Stimulated activated CD8-positive, alpha-beta memory T cell treated with anti-CD3 and anti-CD28 coated beads, Interleukin-4, amount 100 ng/mL, for 1 hour (primary cell): Measurements from ENCODE around the gene ZNF576.
"Not testable (repeated sequence)": the region's sequence is repeated elsewhere in the genome, so short reads cannot be mapped to it uniquely, and the experiment has no call there.

Source experiments
- DNase-seq, 2 donors: peaks; one replicate each; pipeline ENCODE4 v3.0.0-alpha.2; 2020; ENCODE audit warnings: low read depth in 2 of 2, low spot score in 1 of 2

The ZNF576 gene

GRCh38 chr19:43598445-43599240 is 2.2 kb downstream of the ZNF576 start:
- no peak for DNase-seq

DNA sequence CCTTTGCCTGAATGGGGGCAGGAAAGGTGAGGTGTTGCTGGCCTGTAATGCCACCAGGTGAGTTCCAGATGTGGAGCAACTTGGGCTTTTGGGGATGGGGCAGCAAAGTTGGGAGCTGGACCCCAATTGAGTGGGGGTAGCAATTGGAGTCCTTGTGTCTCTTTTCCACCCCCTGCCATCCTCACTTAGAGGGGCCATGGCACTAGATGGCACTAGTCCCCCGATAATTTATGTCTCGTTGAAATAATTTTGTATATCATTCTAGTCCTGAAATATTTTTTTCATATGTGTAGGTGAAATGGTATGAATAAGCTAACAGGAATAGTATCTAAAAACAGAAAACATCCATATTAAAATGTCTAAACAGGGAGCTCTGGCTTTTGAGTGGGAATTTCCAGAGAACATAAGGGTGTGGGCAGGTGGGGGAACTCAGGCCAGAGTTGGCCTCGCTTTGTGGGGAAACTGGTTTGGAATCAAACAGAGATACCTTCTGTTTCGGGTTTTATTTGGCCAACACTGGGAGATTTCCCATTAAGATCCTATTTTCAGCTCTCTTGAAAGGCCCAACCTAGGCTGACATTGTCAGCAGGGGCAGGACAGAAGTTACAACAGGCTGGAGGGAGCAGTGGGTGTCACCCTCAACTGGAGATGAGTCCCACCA is 3.4 kb downstream of the ZNF576 start:
- DNase-seq = no peak

- not testable (repeated sequence) for DNase-seq
Observed at GRCh38 chr19:43600326-43600725, 3.9 kb downstream of the ZNF576 start.

- no peak for DNase-seq
Observed at GRCh38 chr19:43605875-43606568, 9.6 kb downstream of the ZNF576 start.

- no peak for DNase-seq
Observed at GRCh38 chr19:43606569-43607229, 10.3 kb downstream of the ZNF576 start.

DNA sequence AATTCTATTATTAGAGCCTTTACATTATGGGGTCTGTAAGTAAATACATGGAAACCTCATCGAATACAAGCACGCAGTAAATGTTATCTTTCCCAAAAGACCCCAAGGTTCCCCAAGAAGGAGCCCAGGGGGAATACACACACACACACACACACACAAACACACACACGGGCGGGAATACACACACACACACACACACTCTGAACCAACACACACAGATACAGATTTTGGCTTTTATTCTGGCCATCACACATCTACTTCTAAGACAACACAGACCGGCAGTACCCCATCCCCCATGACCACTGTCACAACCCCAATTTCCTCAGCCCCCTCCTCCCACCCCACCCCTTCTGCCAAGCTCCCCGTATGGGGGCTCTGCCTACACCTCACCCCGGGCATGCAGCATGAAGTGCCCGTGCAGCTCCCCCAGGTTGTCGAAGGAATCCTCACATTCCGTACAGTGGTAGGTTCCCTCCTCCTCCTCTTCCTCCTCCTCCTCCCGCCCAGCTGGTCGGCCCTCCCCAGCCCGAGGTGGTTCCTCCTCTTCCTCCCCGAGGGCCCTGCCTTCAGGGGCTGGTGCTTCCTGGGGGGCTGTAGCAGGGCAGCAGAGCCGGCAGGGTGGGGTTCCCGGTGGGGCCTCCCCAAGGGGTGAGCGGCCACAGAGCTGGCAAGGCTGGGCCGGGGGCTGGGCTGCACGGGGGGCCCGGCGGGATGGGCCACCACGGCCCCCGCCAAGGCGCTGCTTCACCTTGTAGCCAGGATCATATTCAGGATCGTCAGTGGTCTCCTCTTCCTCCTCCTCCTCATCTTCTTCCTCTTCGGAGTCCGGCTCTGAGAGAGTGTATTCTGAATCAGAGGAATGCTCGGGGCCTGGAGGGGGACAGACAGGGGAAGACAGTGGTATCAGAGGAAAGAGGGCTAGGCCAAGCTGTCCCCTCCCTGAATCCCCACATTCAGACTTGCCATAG is 11.1 kb downstream of the ZNF576 start:
- no peak for DNase-seq

GRCh38 chr19:43609872-43610271 is 13.5 kb downstream of the ZNF576 start:
- no peak for DNase-seq

DNA sequence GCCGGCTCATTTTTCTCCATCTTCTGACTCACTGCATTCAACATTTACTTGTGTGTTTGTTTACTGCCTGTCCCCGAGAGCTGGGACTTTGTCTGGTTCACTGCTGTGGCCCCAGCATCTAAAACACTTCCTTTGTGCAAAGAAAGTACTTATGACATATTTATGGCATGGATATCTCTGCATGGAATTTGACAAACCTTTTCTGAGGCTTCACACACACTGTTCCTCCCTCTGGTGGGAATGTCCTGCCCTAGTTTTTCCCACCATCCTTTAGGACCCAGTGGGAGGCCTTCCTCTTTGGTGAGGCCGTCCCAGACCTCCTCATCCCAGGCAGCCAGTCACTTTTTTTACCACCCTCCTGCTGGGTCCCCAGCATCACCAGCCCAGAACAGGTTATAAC is 14.1 kb downstream of the ZNF576 start:
- DNase-seq = no peak

GRCh38 chr19:43611788-43612187 is 15.4 kb downstream of the ZNF576 start, which contains the start of gene SRRM5:
Gene SRRM5 (plus strand): TSS chr19:43612088. CDS start chr19:43612122, 34 bp downstream.
- no peak for DNase-seq

- no peak for DNase-seq
Observed at GRCh38 chr19:43612374-43612773, 16.0 kb downstream of the ZNF576 start.

DNA sequence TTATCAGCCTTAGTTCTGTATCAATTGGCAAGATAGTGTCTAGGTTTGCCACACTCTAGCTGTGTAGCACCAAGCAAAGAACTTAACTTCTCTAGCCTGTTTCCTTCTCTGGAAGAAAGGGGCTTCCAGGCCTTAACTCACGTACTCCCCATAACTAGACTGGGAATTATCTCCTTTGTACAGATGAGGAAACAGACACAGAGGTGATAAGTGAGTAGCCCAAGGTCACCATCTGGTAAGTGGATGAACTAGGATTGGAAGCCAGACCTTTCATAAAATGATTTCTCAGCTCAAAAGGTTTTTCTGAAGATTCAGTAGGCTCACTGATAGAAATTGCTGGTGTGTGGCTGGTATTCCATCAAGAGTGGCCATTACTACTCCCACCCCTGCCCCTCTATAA is 19.9 kb downstream of the ZNF576 start:
- no peak for DNase-seq

DNA sequence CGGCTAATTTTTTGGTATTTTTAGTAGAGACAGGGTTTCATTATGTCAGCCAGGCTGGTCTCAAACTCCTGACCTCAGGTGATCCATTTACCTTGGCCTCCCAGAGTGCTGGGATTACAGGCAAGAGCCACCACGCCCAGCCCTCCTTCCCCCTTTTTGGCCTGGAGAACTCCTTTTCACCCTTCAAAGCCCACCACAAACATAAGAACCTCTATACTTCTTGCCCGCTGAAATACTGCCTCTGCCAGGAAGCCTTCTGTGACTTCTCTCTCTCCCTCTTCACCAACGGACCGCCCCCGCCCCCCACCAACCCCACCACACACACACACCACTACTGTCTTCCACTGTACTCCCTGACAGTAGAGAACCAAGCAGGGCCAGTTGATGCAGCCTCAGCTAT is 20.6 kb downstream of the ZNF576 start:
- DNase-seq = no peak

- no peak for DNase-seq
Observed at GRCh38 chr19:43618921-43619261, 22.5 kb downstream of the ZNF576 start.

DNA sequence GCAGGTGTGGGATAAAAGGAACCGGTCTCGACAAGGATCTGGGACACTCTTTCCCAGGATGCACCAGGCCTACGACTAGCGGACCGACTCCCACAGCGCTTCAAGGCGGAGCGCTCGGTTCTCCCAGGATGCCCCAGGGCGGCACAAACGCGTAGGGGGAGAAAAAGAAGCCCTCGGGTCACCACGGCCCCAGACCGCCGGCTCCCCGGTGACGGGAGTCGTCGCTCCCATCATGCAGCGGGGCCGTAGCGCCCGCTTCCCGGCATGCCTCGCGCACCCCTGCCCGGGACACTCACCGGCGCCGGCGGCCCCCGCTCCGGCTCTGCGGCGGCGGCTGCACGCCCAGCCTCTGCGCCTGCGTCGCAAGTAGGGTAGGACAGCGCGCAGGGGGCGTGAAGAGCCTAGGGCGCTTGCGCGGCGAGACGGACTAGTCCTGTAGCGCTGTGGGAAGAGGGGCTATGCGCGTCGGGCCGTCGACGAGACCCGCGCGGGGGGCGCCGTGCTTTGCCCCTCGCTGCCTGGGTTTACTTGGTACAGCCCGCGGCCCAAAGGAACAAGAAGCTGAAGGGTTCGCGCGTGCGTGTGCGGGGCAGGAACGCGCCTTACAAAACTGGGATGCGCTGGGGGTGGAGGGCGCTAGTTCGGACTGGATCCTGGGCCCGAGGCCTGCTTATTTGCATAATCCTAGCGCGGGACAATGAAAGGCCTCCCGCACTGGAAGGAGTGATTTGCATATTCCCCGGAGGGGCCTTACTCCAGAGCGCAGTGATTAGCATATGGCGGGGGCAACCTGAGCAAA is 23.1 kb downstream of the ZNF576 start, which contains the start of gene ZNF428:
ZNF428 (minus strand) TSS at position 368 of the 799 bp plus-strand sequence. CDS start 5,325 bp downstream, outside the sequence.
- peak; percentile 49 to 73 for DNase-seq

- peak; percentile 66 to 71 for DNase-seq
Observed at GRCh38 chr19:43620061-43621001, 23.9 kb downstream of the ZNF576 start.

DNA sequence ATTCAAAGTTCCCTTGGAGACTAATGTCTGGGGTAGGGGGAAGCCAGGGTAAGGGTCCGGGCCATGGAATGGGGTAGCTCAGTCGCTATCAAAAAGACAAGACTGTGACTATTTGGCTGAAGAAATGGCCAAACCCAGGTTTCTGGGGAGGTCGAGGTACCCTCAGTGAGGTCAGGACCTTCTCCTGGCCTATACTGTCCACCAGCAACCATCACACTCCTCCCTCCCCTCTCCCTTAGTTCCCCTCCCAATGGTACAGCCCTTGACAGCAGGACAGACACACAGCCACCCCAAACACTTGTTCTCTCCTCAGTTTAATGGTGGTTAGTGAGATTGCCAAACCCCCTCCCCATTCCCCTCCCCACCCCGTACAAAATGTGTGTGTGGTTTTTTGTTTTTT is 25.7 kb downstream of the ZNF576 start:
- no peak for DNase-seq

GRCh38 chr19:43622956-43623355 is 26.6 kb downstream of the ZNF576 start:
- no peak for DNase-seq
